MG63 (cell line): ENCODE measurements around the gene OR2T1. TPM values are rescaled to one million over a fixed set of nuclear protein-coding genes. Genes with fewer than 3 reads are reported as not detected.
"Not testable (repeated sequence)": the region's sequence is repeated elsewhere in the genome, so short reads cannot be mapped to it uniquely, and the experiment has no call there.

Experiments used
- DNase-seq: peaks from one replicate; pipeline ENCODE4 v3.0.0-alpha.2; 2020
- H3K27me3 ChIP-seq: fragments of 250-450 bp; sonication (Bioruptor Pico); 2 replicates; pipeline ENCODE4 v1.5.1; 2020; ENCODE audit warnings: mild to moderate bottlenecking, moderate library complexity
- H3K36me3 ChIP-seq: fragments of 250-450 bp; sonication (Bioruptor Pico); 2 replicates; pipeline ENCODE4 v1.5.1; 2020; ENCODE audit warnings: mild to moderate bottlenecking, moderate library complexity
- H3K4me3 ChIP-seq: fragments of 250-450 bp; sonication (Bioruptor Pico); 2 replicates; pipeline ENCODE4 v1.5.1; 2020; ENCODE audit warnings: mild to moderate bottlenecking, moderate library complexity
- H3K9me3 ChIP-seq: fragments of 250-450 bp; sonication (Bioruptor Pico); 2 replicates; pipeline ENCODE4 v1.5.1; 2020; ENCODE audit warnings: mild to moderate bottlenecking, moderate library complexity
- total RNA-seq: library from RNA; depleted of rRNA; stranded (reverse); fragments of >200 nt; shearing (Covaris generic); gene quantifications from 2 replicates; pipeline ENCODE4 v1.2.3, GENCODE V29; 2014; ENCODE audit warnings: low replicate concordance

Gene OR2T1
- total RNA-seq, 1 experiment from 2014 or later, result not detected

DNA sequence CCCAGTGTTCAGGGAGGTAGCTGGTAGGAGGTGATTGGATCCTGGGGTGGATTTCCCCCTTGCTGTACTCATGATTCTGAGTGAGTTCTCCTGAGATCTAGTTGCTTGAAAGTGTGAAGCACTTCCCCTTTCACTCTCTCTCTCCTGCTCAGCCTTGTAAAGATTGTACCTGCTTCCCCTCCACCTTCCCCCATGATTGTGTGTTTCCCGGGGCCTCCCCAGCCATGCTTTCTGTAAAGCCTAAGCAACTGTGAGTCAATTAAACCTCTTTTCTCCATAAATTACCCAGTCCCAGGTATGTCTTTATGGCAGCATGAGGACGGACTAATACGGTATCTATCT is 25.3 kb downstream of the OR2T1 start:
- not testable (repeated sequence) for H3K36me3 ChIP-seq, H3K27me3 ChIP-seq, DNase-seq, H3K9me3 ChIP-seq, H3K4me3 ChIP-seq

DNA sequence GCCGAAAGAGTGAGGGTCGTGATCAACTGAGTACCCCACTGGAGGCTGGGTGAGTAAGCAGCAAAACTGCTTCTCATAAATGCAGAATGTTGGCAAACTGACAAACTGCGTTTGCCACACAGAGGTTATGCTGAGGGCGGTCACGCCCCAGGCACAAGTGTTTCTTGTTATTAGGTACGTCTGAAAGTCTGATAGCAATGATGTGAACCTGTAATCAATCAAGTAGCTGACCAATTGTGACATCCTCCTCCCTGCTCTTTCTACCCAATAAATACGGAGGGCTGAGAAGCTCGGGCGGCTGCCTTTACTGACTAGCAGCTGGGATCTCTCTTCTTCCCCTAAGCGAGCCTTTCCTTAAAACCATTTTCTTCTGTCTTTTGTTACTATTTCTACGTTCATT is 28.8 kb downstream of the OR2T1 start:
- H3K9me3 ChIP-seq, DNase-seq, H3K4me3 ChIP-seq, H3K36me3 ChIP-seq, H3K27me3 ChIP-seq: not testable (repeated sequence)

DNA sequence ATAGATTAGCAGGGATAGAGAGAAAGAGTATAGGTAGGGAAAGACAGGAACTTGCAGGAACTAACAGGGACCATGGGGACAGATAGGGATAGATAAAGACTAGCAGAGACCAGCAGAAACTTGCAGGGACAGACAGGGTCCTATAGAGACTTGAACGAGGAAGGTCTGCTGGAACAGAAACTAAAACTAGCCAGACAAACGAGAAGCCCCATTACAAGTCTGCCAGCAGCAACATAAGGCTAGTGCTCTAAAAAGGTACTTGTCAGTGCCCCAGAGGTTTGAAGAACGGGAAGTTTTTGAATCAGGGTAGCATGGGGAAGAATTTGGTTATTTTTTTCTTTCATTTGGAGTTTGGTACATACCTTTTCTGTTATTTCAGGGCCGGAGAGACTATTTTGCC is 29.4 kb downstream of the OR2T1 start:
- not testable (repeated sequence) for H3K36me3 ChIP-seq, H3K9me3 ChIP-seq, H3K4me3 ChIP-seq, DNase-seq, H3K27me3 ChIP-seq

DNA sequence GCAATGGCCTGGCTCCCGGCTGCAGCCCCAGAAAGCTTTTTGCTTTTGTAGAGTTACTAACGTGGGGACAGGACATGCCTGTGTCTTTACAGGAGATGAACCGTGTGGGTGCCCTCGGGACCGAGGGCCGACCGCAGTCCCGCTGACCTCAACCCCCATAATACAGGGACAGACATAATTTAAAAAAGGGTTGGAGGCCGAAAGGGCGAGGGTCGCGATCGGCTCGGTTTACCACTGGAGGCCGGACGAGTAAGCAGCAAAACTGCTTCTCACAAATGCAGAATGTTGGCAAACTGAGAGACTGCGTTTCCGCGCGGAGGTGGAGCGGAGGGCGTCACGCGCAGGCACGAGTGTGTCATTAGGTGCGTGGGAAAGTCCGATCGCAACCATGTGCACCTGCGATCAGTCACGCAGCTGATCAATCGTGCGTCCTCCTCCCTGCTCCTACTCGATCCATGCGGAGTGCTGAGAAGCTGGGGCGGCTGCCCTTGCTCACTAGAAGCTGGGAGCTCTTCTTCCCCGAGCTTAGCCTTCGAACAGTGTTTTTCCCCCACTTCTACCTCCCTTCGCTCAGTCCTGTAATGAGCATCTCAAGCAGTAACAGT is 31.1 kb downstream of the OR2T1 start:
- H3K36me3 ChIP-seq, H3K27me3 ChIP-seq, H3K9me3 ChIP-seq, DNase-seq, H3K4me3 ChIP-seq: not testable (repeated sequence)

DNA sequence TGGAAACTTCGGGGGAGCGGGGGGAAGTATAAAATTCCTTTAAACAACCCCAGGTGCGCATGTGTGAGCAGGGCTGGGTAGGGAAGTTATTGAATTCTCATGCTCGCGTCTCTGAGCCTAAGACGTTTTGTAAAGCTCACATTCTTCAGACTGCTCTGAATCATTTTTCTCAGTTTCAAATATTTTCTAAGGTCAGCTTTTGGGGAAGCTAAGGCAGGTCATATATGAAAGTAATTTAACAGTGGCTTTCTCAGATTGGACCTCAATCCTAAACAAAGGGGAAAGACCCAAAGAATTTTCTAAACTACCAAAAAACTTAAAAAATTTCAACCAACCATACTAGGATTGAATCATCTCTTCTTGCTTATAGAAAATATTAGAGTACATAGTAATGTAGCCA is 32.1 kb downstream of the OR2T1 start:
- not testable (repeated sequence) for H3K4me3 ChIP-seq, H3K36me3 ChIP-seq, H3K9me3 ChIP-seq, H3K27me3 ChIP-seq, DNase-seq

DNA sequence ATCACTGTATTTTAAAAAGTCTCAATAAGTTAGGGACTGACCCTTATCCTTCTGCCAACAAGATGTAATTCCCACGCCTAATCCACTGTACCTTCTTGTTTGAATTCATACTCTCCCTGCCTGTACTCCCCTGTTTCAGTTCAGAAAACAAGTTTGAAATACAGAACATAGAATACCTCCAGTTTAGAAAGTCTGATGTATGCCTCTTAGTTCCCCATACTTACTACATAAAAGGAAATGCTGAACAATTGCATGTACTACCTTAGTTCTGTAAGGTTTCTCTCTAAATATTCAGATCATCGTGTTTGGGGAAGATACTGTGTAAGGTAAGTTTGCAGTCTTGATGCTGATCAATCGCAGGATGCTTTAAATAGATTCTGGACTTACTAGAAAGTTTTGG is 33.5 kb downstream of the OR2T1 start:
- not testable (repeated sequence) for H3K27me3 ChIP-seq, H3K9me3 ChIP-seq

DNA sequence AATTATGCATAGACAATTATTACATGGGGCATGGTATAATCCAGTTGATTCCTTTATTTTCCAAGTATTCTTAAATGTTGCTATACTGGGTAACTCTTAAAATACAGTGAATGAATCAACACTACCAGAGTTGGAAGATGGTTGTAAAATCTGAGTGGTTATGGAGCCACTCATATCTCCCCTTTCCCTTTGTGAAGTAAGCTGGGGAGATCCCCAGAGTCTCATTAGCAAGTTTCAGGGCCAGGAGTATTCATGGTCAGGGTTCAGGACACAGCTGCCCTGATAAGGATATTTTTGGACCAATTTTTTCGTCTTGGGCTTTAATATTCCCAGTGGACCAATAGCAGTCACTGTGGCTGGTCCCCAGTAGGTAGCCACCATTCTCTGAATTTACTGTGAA is 35.8 kb downstream of the OR2T1 start:
- DNase-seq, H3K27me3 ChIP-seq, H3K9me3 ChIP-seq, H3K4me3 ChIP-seq, H3K36me3 ChIP-seq: not testable (repeated sequence)

More for the DNA sequence above, 33.5 kb downstream of the OR2T1 start:
- not testable (repeated sequence) for DNase-seq, H3K4me3 ChIP-seq, H3K36me3 ChIP-seq

DNA sequence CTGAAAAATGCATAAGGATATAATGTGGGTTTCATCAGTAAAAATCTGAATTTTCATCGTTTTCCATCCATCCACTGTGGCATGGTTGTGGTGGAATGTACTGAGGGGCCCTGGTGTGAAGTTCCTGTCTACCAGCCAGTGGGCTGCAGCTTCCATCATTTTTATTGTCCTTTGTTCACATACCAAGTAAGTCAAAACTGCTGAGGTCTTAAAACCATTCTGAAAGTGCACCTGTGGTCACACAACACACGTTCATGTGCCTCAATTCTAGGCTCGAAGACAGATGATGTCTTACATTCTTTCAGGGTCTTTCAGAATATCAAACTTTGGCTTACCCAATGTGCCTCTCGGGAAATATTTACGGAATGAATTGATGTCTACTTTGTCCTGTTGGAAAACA is 36.4 kb downstream of the OR2T1 start:
- H3K4me3 ChIP-seq, H3K27me3 ChIP-seq, H3K9me3 ChIP-seq, H3K36me3 ChIP-seq, DNase-seq: not testable (repeated sequence)

DNA sequence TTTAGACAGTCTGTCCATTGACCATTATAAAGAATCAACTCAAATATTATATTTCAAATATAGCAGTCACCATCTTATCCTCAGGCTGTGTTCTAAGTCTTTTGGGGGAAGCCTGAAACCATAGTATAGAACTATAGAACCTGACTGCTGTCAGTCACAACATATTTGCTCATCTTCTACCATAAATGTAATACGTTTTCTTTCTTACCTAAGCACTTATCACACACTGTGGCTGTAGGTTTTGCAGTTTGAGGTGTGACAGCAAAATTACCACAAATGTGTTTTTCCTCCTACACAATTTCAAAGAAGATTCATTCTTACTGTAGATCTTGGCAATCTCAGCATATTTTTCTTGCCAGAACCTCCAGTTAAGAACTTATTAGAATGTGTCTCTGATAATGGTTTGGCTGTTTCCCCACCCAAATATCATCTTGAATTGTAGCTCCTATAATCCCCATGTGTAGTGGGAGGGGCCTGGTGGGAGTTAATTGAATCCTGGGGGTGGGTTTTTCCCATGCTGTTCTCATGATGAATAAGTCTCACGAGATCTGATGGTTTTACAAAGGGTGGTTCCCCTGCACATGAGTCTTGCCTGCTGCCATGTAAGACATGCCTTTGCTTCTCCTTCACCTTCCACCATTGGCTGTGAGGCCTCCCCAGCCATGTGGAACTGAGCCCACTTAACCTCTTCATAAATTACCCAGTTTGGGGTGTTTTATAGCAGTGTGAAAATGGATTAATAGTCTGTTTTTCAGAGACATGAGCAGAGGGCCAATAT is 39.8 kb downstream of the OR2T1 start:
- not testable (repeated sequence) for H3K27me3 ChIP-seq, DNase-seq, H3K36me3 ChIP-seq, H3K4me3 ChIP-seq, H3K9me3 ChIP-seq

DNA sequence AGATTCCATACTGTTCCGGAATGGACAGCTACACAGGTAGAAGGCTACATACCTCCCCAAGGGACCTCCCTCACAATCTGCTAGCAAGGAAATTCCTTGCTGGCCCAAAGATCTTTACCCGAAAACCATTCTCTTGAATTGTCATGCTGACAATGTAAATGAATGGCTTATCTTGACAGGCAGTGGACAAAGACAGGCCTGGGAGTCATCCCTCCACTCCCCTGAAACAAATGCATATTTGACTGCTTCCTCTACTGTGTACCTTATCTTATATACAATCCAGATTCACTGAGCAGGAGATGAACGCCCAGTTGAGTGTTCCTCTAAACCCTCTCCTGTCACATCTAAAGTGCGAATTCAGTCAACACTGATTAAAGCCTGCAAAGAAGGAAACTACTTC is 41.8 kb downstream of the OR2T1 start:
- not testable (repeated sequence) for DNase-seq, H3K36me3 ChIP-seq, H3K9me3 ChIP-seq, H3K4me3 ChIP-seq, H3K27me3 ChIP-seq

DNA sequence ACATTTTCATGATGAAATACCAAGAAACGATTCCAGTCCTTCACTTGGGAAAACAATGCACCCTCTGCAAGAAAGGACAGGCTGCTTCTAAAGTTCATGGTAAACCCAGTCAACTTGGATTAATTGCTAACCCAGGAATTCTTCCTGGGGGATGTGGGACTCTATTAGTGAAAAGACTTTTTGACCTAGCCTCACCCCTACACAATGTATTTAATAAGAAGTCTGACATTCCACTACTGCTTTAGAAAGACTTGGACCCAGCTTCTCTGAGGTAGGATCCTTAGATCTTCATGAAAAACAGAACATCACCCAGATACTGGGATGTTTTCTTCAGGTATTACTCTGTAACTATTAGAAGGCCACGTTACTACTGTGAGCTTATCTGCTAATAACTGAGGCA is 42.6 kb downstream of the OR2T1 start, which contains the start of gene OR2T2:
Gene OR2T2 (plus strand): TSS at position 239 of the 400 bp plus-strand sequence. CDS start 7,161 bp downstream, outside the sequence.
- not testable (repeated sequence) for H3K36me3 ChIP-seq, DNase-seq, H3K27me3 ChIP-seq, H3K9me3 ChIP-seq, H3K4me3 ChIP-seq

DNA sequence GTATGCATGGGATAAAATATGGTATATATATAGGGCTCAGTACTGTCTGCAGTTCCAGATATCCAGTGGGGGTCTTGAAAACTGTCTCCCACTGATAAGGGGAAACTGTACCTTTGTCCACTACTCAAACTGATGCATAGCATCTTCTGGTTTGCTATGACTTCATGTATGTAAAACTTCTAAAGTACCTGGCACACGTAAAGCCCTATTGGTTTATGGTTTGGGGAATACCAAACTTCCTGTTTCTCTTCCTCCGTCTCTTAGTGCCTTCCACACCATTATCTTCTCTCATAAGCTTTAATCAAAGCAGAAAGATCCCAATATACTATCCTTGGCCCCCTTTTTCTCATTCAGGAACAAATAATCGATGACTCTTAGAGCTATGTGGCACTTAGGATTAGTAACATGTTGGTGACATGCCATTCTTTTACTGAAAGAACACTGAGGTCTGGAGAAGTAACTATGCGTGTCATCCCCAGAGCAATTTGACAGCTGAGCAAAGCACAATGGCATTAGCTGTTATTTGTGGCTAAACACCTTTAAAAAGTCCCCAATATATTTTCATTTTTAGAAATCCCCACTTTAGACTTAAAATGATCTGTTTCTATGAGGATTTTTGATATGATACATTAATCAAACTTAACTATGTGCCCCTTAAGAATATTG is 45.7 kb downstream of the OR2T1 start:
- H3K9me3 ChIP-seq, H3K27me3 ChIP-seq, DNase-seq, H3K36me3 ChIP-seq, H3K4me3 ChIP-seq: not testable (repeated sequence)

DNA sequence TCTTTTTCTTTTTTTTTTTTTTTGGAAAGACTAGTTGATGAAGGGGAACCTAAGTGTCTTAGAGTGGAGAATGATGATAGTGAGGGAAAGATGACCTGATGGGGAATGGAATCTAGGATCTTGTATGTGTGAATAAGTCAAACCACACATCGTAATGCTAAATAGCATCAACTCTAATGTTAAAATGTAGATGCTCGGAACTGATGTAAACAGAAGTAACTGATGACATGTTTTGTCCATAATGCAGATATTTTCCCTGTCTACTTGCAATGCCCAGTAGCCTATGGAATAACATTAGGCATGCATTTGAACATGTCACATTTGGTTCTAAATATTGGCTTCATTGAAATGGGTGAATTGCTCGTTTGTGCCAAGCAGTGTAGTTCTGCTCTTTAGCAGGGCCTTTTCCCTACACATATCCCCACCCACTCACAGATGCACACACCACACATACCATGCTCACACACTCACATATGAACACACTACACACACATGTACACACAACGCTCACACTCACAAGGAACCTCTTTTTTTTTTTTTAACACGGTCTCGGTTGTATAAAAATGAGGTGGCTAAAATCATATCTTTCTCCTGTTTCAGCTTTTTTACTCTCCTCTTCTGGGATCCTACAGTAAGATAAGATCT is 47.1 kb downstream of the OR2T1 start:
- H3K4me3 ChIP-seq, result not testable (repeated sequence)

DNA sequence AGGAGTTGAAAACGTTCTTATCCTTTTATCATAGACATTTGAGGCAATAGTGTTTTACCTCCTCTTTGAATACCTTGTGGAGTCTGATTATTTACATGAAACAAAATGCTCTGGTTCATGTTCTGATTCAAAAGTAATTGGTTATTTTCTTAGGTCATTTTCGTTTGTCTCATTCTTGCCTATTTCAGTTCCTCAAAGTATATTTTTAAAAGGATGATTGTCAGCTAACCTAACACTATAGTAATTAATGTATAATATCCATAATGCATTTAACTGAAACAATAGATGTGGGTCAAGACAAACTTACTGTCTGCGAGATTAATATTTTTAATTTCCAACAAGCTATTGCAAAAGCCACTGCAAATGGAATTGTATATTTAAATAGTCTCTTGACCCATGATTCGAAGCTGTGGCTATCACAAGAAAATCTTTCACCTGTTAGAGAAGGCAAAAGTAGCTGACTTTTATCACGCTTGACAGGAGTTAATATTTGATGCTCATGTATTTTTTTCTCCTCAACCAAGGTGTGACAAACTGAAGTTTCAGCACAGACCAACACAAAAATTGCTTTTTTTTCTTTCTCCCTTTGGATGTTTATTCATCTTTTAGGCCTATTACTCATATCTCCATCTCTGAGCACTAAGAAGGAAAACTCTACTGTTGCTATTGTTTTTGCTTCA is 47.8 kb downstream of the OR2T1 start:
- H3K4me3 ChIP-seq, H3K9me3 ChIP-seq, DNase-seq, H3K36me3 ChIP-seq, H3K27me3 ChIP-seq: not testable (repeated sequence)

More for the DNA sequence above, 47.1 kb downstream of the OR2T1 start:
- not testable (repeated sequence) for H3K36me3 ChIP-seq, DNase-seq, H3K9me3 ChIP-seq, H3K27me3 ChIP-seq

DNA sequence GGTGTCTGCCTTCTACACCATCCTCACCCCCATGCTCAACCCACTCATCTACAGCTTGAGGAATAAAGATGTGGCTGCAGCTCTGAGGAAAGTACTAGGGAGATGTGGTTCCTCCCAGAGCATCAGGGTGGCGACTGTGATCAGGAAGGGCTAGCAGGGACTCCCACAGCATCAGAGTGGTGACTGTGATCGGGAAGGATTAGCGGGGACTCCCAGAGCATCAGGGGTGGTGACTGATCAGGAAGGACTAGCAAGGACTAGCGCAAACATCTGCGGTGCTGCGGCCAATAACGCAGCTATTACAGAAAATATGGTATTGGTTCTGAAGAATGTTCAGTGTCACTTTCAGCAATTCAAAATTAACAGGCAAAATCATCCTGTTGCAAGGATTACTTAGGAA is 50.8 kb downstream of the OR2T1 start:
- H3K27me3 ChIP-seq, DNase-seq, H3K36me3 ChIP-seq, H3K9me3 ChIP-seq, H3K4me3 ChIP-seq: not testable (repeated sequence)

DNA sequence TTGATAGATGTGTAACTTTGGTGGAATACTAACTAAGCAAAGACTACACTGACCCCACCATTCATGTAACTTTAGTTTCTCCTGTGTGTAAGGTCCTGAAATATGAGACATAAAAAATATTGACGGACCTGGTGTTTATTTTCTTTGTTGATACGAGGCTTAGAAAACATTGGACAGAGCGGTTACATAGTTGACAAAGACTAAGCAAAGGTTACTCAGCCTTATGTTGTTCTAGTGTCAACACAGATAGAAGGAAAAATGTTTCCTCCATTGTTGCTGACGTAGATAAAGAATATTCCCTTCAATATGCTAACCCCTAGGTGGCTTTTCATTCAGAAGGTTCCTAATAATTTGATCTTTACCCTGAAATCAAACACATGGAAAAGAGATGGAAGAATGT is 52.2 kb downstream of the OR2T1 start:
- H3K36me3 ChIP-seq, H3K4me3 ChIP-seq, H3K9me3 ChIP-seq, H3K27me3 ChIP-seq, DNase-seq: not testable (repeated sequence)

DNA sequence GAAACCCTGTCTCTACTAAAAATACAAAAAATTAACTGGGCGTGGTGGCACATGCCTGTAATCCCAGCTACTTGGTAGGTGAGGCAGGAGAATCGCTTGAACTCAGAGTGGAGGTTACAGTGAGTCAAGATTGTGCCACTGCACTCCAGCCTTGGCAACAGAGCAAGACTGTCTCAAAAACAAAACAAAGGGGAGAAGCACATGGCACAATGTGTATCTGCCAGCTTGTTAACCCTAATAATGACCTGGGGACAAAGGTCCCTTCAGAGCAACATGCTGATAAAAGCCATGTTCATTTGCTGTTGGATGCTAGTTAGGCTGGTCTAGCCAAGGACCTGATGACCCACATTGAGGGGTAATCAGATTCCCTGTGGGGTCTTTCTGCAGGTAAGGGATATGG is 53.8 kb downstream of the OR2T1 start:
- not testable (repeated sequence) for H3K36me3 ChIP-seq, H3K27me3 ChIP-seq, H3K9me3 ChIP-seq, DNase-seq, H3K4me3 ChIP-seq
